ENCODE results near the gene MMP11.

Gene MMP11

DNA sequence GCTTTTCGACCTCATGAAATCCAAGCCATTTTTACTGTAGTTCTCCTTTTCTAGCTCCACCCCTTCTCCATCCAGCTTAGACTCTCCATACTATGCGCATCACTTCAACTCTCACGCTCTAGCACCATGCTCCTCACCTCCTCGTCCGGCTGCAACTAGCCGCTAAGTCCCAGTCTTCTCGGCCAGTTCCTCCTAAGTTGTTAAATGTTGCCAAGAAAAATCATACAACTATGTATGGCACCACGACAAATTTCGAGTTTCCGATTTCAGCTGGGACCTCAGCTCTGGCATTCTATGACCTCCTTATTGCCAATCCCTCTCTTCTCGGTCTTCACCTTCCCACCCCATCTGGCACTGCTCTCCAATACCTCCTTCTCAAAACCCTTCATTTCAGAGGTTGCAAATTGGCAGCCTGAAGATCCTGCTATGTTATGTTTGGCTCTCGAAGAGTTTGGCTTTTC lies 22.8 kb upstream of the MMP11 start:
- peaks cover 2% of the 10 kb centered on the region for H3K9me3 ChIP-seq (ENCODE audit: insufficient read depth, low read depth, low read length)
- no peak overlapping the region for H3K27ac ChIP-seq (ENCODE audit: low read depth, low read length)

GRCh38 chr22:23750367-23750713 lies 22.3 kb upstream of the MMP11 start:
- Histone ChIP-seq H3K36me3 (ENCODE audit: control insufficient read depth in 1 of 2, insufficient read depth in 2 of 2, low read length in 2 of 2) (no peaks in the 10 kb centered on the region), H4K8ac (ENCODE audit: low read depth, low read length) (peak overlapping the region; percentile 97), H3K79me1 (ENCODE audit: low read length) (peaks cover 11% of the 10 kb centered on the region), H3K9me3 (ENCODE audit: insufficient read depth, low read depth, low read length) (peaks cover 2% of the 10 kb centered on the region), H2BK120ac (ENCODE audit: insufficient read depth, low read length, poor library complexity) (peak overlapping the region; percentile 74), H3K27ac (ENCODE audit: low read depth, low read length) (peak overlapping the region; percentile 14), H3K4ac (ENCODE audit: low read depth, low read length) (peak overlapping the region; percentile 34), H2AK5ac (ENCODE audit: low read length) (no peak overlapping the region), H2BK5ac (ENCODE audit: low read depth, low read length, poor library complexity) (peak overlapping the region; percentile 25), H3K14ac (ENCODE audit: low read length) (peak overlapping the region; percentile 56), H2AFZ (ENCODE audit: insufficient read depth, low read length, poor library complexity) (peak overlapping the region; percentile 92), H3K4me3 (ENCODE audit: low read depth, low read length) (peak overlapping the region; percentile 97), H3K18ac (ENCODE audit: low read length) (peak overlapping the region; percentile 95), H3K9ac (ENCODE audit: low read length) (peak overlapping the region; percentile 71), H3K79me2 (ENCODE audit: control insufficient read depth, insufficient read depth, low read length, poor library complexity) (peaks cover 6% of the 10 kb centered on the region), H3K27me3 (ENCODE audit: insufficient read depth, low read length) (no peaks in the 10 kb centered on the region), H4K12ac (ENCODE audit: low read depth, low read length) (peak overlapping the region; percentile 27), H4K91ac (ENCODE audit: low read depth, low read length) (peak overlapping the region; percentile 72), H2BK12ac (ENCODE audit: low read length) (no peak overlapping the region), H3K23ac (ENCODE audit: low read length) (no peak overlapping the region), H3K4me1 (ENCODE audit: control insufficient read depth in 1 of 2, insufficient read depth in 2 of 2, low read length in 2 of 2) (peaks cover 9 to 13% of the 10 kb centered on the region in 2 experiments), H3K4me2 (ENCODE audit: low read length) (peak overlapping the region; percentile 99)
- no peak for DNase-seq
- WGBS (ENCODE audit: extremely low coverage, insufficient coverage, insufficient read length), result no CpG with 5 or more reads among the region's 5 CpGs

More for the DNA sequence above, 22.8 kb upstream of the MMP11 start:
- peaks cover 0 to under 1% of the 10 kb centered on the region in 2 experiments for H3K36me3 ChIP-seq (ENCODE audit: control insufficient read depth in 1 of 2, insufficient read depth in 2 of 2, low read length in 2 of 2)
- no peak overlapping the region for H3K4ac ChIP-seq (ENCODE audit: low read depth, low read length)
- peaks cover 11% of the 10 kb centered on the region for H3K79me1 ChIP-seq (ENCODE audit: low read length)
- no peak overlapping the region for H4K8ac ChIP-seq (ENCODE audit: low read depth, low read length)
- H4K91ac ChIP-seq (ENCODE audit: low read depth, low read length), result no peak overlapping the region
- peaks cover 10 to 13% of the 10 kb centered on the region in 2 experiments for H3K4me1 ChIP-seq (ENCODE audit: control insufficient read depth in 1 of 2, insufficient read depth in 2 of 2, low read length in 2 of 2)
- no peak overlapping the region for H2BK5ac ChIP-seq (ENCODE audit: low read depth, low read length, poor library complexity)
- H3K79me2 ChIP-seq (ENCODE audit: control insufficient read depth, insufficient read depth, low read length, poor library complexity), result peaks cover 6% of the 10 kb centered on the region
- no peak overlapping the region for H3K9ac ChIP-seq (ENCODE audit: low read length)
- H3K4me2 ChIP-seq (ENCODE audit: low read length), result no peak overlapping the region
- H3K23ac ChIP-seq (ENCODE audit: low read length), result no peak overlapping the region
- H2BK120ac ChIP-seq (ENCODE audit: insufficient read depth, low read length, poor library complexity), result no peak overlapping the region
- no peak overlapping the region for H4K12ac ChIP-seq (ENCODE audit: low read depth, low read length)
- no peak overlapping the region for H2AK5ac ChIP-seq (ENCODE audit: low read length)
- no peaks in the 10 kb centered on the region for H3K27me3 ChIP-seq (ENCODE audit: insufficient read depth, low read length)
- WGBS (ENCODE audit: extremely low coverage, insufficient coverage, insufficient read length), result no CpG with 5 or more reads among the region's 12 CpGs
- no peak overlapping the region for H3K18ac ChIP-seq (ENCODE audit: low read length)
- no peak overlapping the region for H2AFZ ChIP-seq (ENCODE audit: insufficient read depth, low read length, poor library complexity)
- H2BK12ac ChIP-seq (ENCODE audit: low read length), result no peak overlapping the region
- DNase-seq, result no peak
- no peak overlapping the region for H3K4me3 ChIP-seq (ENCODE audit: low read depth, low read length)
- no peak overlapping the region for H3K14ac ChIP-seq (ENCODE audit: low read length)

GRCh38 chr22:23750714-23751440 lies 21.8 kb upstream of the MMP11 start, which contains the start of gene ZNF70:
Gene ZNF70 (minus strand): TSS chr22:23751112. CDS start chr22:23745140, 5,972 bp downstream.
- H3K4me1 ChIP-seq (ENCODE audit: control insufficient read depth in 1 of 2, insufficient read depth in 2 of 2, low read length in 2 of 2), result peaks cover 3 to 8% of the 10 kb centered on the region in 2 experiments
- H3K23ac ChIP-seq (ENCODE audit: low read length), result no peak within 1 kb of the TSS
- H2AFZ ChIP-seq (ENCODE audit: insufficient read depth, low read length, poor library complexity), result peak within 1 kb of the TSS; percentile 95
- H3K79me1 ChIP-seq (ENCODE audit: low read length), result peaks cover 11% of the 10 kb centered on the region
- peak within 1 kb of the TSS; percentile 6 for H2BK12ac ChIP-seq (ENCODE audit: low read length)
- H3K4me3 ChIP-seq (ENCODE audit: low read depth, low read length), result peak within 1 kb of the TSS; percentile 97
- peaks cover 6% of the 10 kb centered on the region for H3K79me2 ChIP-seq (ENCODE audit: control insufficient read depth, insufficient read depth, low read length, poor library complexity)
- H3K9ac ChIP-seq (ENCODE audit: low read length), result peak within 1 kb of the TSS; percentile 98
- H3K4me2 ChIP-seq (ENCODE audit: low read length), result peak within 1 kb of the TSS; percentile 99
- H2BK5ac ChIP-seq (ENCODE audit: low read depth, low read length, poor library complexity), result peak within 1 kb of the TSS; percentile 81
- peak; percentile 87 to 90 for DNase-seq
- H3K18ac ChIP-seq (ENCODE audit: low read length), result peak within 1 kb of the TSS; percentile 98
- H3K27ac ChIP-seq (ENCODE audit: low read depth, low read length), result peak within 1 kb of the TSS; percentile 87
- H4K91ac ChIP-seq (ENCODE audit: low read depth, low read length), result peak within 1 kb of the TSS; percentile 88
- H4K8ac ChIP-seq (ENCODE audit: low read depth, low read length), result peak within 1 kb of the TSS; percentile 97
- no peaks in the 10 kb centered on the region for H3K27me3 ChIP-seq (ENCODE audit: insufficient read depth, low read length)
- H3K9me3 ChIP-seq (ENCODE audit: insufficient read depth, low read depth, low read length), result peaks cover 2% of the 10 kb centered on the region
- no peaks in the 10 kb centered on the region for H3K36me3 ChIP-seq (ENCODE audit: control insufficient read depth in 1 of 2, insufficient read depth in 2 of 2, low read length in 2 of 2)
- H2BK120ac ChIP-seq (ENCODE audit: insufficient read depth, low read length, poor library complexity), result peak within 1 kb of the TSS; percentile 81
- peak within 1 kb of the TSS; percentile 99 for H4K12ac ChIP-seq (ENCODE audit: low read depth, low read length)
- WGBS (ENCODE audit: extremely low coverage, insufficient coverage, insufficient read length), result no CpG with 5 or more reads among the region's 78 CpGs
- H2AK5ac ChIP-seq (ENCODE audit: low read length), result peak within 1 kb of the TSS; percentile 4
- peak within 1 kb of the TSS; percentile 99 for H3K14ac ChIP-seq (ENCODE audit: low read length)
- peak within 1 kb of the TSS; percentile 41 for H3K4ac ChIP-seq (ENCODE audit: low read depth, low read length)

DNA sequence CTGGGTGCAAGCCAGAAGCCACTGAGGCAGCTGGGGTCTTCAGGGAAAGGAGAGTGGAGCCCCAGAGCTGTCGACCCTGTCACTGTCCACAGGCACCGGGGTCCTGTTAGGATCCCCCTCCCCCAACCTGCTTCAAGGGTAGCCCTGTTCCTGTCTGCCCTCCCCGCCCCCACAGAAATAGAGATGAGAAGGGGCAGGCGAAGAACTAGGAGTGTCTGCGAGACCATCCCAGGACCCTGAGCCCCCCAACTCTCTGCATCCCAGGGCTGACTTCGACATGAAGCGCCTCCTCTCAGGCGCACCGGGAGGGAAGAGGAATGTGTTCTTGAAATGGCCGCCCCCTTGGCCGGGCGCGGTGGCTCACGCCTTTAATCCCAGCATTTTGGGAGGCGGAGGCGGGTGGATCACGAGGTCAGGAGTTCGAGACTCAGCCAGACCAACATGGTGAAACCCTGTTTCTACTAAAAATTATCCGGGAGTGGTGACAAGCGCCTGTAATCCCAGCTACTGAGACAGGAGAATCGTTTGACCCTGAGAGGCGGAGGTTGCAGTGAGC lies 21.1 kb upstream of the MMP11 start:
- H3K18ac ChIP-seq (ENCODE audit: low read length), result peak overlapping the region; percentile 98
- no CpG with 5 or more reads among the region's 22 CpGs for WGBS (ENCODE audit: extremely low coverage, insufficient coverage, insufficient read length)
- H3K4me1 ChIP-seq (ENCODE audit: control insufficient read depth in 1 of 2, insufficient read depth in 2 of 2, low read length in 2 of 2), result peaks cover 2 to 7% of the 10 kb centered on the region in 2 experiments
- H3K27ac ChIP-seq (ENCODE audit: low read depth, low read length), result peak overlapping the region; percentile 87
- peak overlapping the region; percentile 81 for H2BK120ac ChIP-seq (ENCODE audit: insufficient read depth, low read length, poor library complexity)
- peaks cover 6% of the 10 kb centered on the region for H3K79me2 ChIP-seq (ENCODE audit: control insufficient read depth, insufficient read depth, low read length, poor library complexity)
- H4K91ac ChIP-seq (ENCODE audit: low read depth, low read length), result peak overlapping the region; percentile 88
- no peak overlapping the region for H3K23ac ChIP-seq (ENCODE audit: low read length)
- H3K79me1 ChIP-seq (ENCODE audit: low read length), result peaks cover 11% of the 10 kb centered on the region
- H3K27me3 ChIP-seq (ENCODE audit: insufficient read depth, low read length), result no peaks in the 10 kb centered on the region
- H2BK12ac ChIP-seq (ENCODE audit: low read length), result peak overlapping the region; percentile 6
- H3K4ac ChIP-seq (ENCODE audit: low read depth, low read length), result peak overlapping the region; percentile 41
- peak overlapping the region; percentile 98 for H3K9ac ChIP-seq (ENCODE audit: low read length)
- H3K9me3 ChIP-seq (ENCODE audit: insufficient read depth, low read depth, low read length), result peaks cover 2% of the 10 kb centered on the region
- peak overlapping the region; percentile 95 for H2AFZ ChIP-seq (ENCODE audit: insufficient read depth, low read length, poor library complexity)
- H2BK5ac ChIP-seq (ENCODE audit: low read depth, low read length, poor library complexity), result peak overlapping the region; percentile 81
- DNase-seq, result peak in 1 of 2 donors; percentile 35
- H3K4me3 ChIP-seq (ENCODE audit: low read depth, low read length), result peak overlapping the region; percentile 92
- peak overlapping the region; percentile 4 for H2AK5ac ChIP-seq (ENCODE audit: low read length)
- H3K36me3 ChIP-seq (ENCODE audit: control insufficient read depth in 1 of 2, insufficient read depth in 2 of 2, low read length in 2 of 2), result no peaks in the 10 kb centered on the region
- peak overlapping the region; percentile 99 for H3K14ac ChIP-seq (ENCODE audit: low read length)
- H4K12ac ChIP-seq (ENCODE audit: low read depth, low read length), result peak overlapping the region; percentile 99
- peak overlapping the region; percentile 99 for H3K4me2 ChIP-seq (ENCODE audit: low read length)
- peak overlapping the region; percentile 97 for H4K8ac ChIP-seq (ENCODE audit: low read depth, low read length)

Data from trophoblast cell (in vitro differentiated cells and primary cell).